ENCODE measurements around the gene HMMR.

Gene HMMR

DNA sequence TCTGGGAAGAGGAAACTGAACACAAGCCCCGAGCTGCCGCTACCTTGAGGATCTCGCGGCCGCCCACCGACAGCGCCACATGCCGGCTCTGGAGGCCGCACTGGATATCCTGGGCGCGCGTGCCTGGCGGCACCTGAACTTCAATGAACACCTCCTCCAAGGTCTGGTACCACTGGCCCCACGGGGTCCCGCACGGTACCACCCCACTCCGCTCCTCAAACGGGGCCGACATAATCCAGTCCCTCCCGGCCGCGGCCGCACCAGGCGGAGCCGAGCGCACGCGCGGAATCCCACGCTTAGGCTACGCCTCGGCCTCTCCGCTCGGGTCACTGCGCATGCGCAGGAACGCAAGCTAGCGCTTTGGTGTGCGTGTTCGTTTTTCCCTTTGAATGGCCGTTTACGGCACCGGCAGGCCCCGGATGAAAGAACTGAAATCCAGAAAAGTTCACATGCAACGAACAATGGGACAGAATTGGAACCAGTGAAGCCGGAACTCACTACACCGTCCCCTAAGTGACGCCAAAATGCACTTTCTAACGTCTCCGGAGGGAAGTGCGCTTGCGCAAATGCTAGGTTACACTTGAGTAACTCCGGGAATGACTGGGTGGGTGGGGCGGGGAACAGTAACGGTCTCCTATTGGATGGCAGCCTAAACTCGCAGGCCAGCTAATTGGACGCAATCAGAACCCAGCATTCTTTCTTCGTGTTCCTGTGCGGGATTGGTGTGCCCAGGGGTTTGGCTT, 442 bp upstream of the HMMR start, which contains the start of gene NUDCD2:
TSS of gene NUDCD2 (minus strand) at position 284 of the 743 bp plus-strand sequence. CDS start at position 232, 52 bp downstream.
- Histone ChIP-seq H3K9ac (ENCODE audit: low read depth, low read length, poor library complexity) (peak within 1 kb of the TSS; percentile 87), H2BK5ac (ENCODE audit: low read length) (peak within 1 kb of the TSS; percentile 95), H2BK120ac (ENCODE audit: low read depth, low read length) (no peak within 1 kb of the TSS), H2AFZ (ENCODE audit: low read length) (peak within 1 kb of the TSS; percentile 83), H3K23ac (ENCODE audit: low read depth, low read length, poor library complexity) (peak within 1 kb of the TSS; percentile 96), H3K79me1 (ENCODE audit: low read depth, low read length) (no peaks in the 10 kb centered on the region), H3K36me3 (replicated peaks in 1 of 2; ENCODE audit: control insufficient read depth in 2 of 2, insufficient read depth in 2 of 2, low read length in 2 of 2) (peaks cover 5 to 41% of the 10 kb centered on the region in 2 donors), H4K8ac (ENCODE audit: low read depth, low read length) (peak within 1 kb of the TSS; percentile 92), H3K27ac (replicated peaks; ENCODE audit: low read length) (peak within 1 kb of the TSS; percentile 99), H3K18ac (ENCODE audit: low read length) (peak within 1 kb of the TSS; percentile 98), H2BK12ac (ENCODE audit: low read length) (no peak within 1 kb of the TSS), H3K4me2 (ENCODE audit: insufficient read depth, low read length, poor library complexity, severe bottlenecking) (peak within 1 kb of the TSS; percentile 81), H3K4me3 (ENCODE audit: low read length in 2 of 2) (peak within 1 kb of the TSS; percentile 72 to 95), H2AK5ac (ENCODE audit: low read depth, low read length) (peak within 1 kb of the TSS; percentile 6), H3K4me1 (ENCODE audit: control insufficient read depth in 2 of 2, insufficient read depth in 1 of 2, low read depth in 1 of 2, low read length in 2 of 2) (no peaks in the 10 kb centered on the region), H3K27me3 (ENCODE audit: control insufficient read depth in 3 of 3, insufficient read depth in 3 of 3, low read depth in 1 of 3, low read length in 3 of 3) (no peaks in the 10 kb centered on the region), H4K91ac (ENCODE audit: low read depth, low read length, poor library complexity) (no peak within 1 kb of the TSS), H2BK15ac (ENCODE audit: low read length) (no peak within 1 kb of the TSS), H3K4ac (ENCODE audit: low read length) (no peak within 1 kb of the TSS), H3K14ac (ENCODE audit: low read length) (no peak within 1 kb of the TSS), H3K9me3 (replicated peaks in 1 of 2; ENCODE audit: control insufficient read depth in 2 of 2, insufficient read depth in 1 of 2, low read depth in 1 of 2, low read length in 2 of 2) (peaks cover 0 to 3% of the 10 kb centered on the region in 2 donors)
- DNase-seq (ENCODE audit: low spot score): peak; percentile 97
- WGBS, 2 donors (ENCODE audit: extremely low coverage in 2 of 2, insufficient read length in 2 of 2, insufficient replicate concordance in 1 of 2): no CpG with 5 or more reads among the region's 59 CpGs

DNA sequence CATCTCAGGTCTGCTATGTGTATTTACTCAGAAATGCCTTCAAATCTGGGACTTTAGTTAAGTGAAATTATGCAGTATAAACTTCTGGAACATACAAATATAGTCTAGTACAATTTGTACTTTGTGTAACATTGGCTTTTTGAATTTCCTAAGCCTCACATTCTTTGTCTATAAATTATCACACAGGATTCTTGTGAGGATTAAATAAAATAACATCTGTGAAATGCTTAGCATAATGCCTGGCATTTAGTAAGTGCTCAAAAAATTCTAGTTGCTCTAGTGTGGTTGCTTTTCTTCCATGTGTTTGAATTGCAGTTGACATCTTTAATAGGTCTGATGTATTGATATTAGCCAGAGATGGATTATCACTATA, 2.6 kb downstream of the HMMR start:
- Histone ChIP-seq H3K4me2 (ENCODE audit: insufficient read depth, low read length, poor library complexity, severe bottlenecking) (no peak overlapping the region), H3K14ac (ENCODE audit: low read length) (no peak overlapping the region), H2AFZ (ENCODE audit: low read length) (peak overlapping the region; percentile 55), H3K27me3 (ENCODE audit: control insufficient read depth in 3 of 3, insufficient read depth in 3 of 3, low read depth in 1 of 3, low read length in 3 of 3) (no peaks in the 10 kb centered on the region), H3K23ac (ENCODE audit: low read depth, low read length, poor library complexity) (no peak overlapping the region), H4K91ac (ENCODE audit: low read depth, low read length, poor library complexity) (no peak overlapping the region), H3K4ac (ENCODE audit: low read length) (no peak overlapping the region), H3K9me3 (replicated peaks in 1 of 2; ENCODE audit: control insufficient read depth in 2 of 2, insufficient read depth in 1 of 2, low read depth in 1 of 2, low read length in 2 of 2) (no peaks in the 10 kb centered on the region), H3K4me1 (ENCODE audit: control insufficient read depth in 2 of 2, insufficient read depth in 1 of 2, low read depth in 1 of 2, low read length in 2 of 2) (no peaks in the 10 kb centered on the region), H3K79me1 (ENCODE audit: low read depth, low read length) (no peaks in the 10 kb centered on the region), H3K18ac (ENCODE audit: low read length) (no peak overlapping the region), H2AK5ac (ENCODE audit: low read depth, low read length) (no peak overlapping the region), H3K4me3 (ENCODE audit: low read length in 2 of 2) (no peak overlapping the region), H2BK15ac (ENCODE audit: low read length) (no peak overlapping the region), H2BK12ac (ENCODE audit: low read length) (no peak overlapping the region), H3K36me3 (replicated peaks in 1 of 2; ENCODE audit: control insufficient read depth in 2 of 2, insufficient read depth in 2 of 2, low read length in 2 of 2) (peaks cover 6 to 46% of the 10 kb centered on the region in 2 donors), H4K8ac (ENCODE audit: low read depth, low read length) (no peak overlapping the region), H3K27ac (replicated peaks; ENCODE audit: low read length) (no peak overlapping the region), H2BK5ac (ENCODE audit: low read length) (no peak overlapping the region), H3K9ac (ENCODE audit: low read depth, low read length, poor library complexity) (no peak overlapping the region), H2BK120ac (ENCODE audit: low read depth, low read length) (no peak overlapping the region)
- no peak for DNase-seq (ENCODE audit: low spot score)

DNA sequence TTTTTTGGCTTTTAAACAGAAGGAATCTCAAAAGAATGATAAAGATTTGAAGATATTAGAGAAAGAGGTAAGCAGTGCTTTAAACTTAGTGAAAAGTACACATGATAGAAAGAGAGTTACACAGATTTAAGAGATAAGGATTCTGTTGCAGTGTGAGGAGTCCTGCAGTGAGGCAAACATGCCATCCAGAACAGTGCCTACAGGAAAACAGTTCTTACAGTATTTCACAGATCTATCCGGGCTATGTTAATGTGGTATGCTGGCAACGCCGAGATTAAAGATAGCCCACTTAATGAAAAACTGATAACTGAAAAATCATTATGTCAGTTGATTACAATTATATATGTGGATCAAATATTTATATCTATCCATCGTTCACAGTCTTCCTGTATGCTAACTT, 7.2 kb downstream of the HMMR start:
- Histone ChIP-seq H3K9ac (ENCODE audit: low read depth, low read length, poor library complexity) (no peak overlapping the region), H2BK12ac (ENCODE audit: low read length) (no peak overlapping the region), H3K27me3 (ENCODE audit: control insufficient read depth in 3 of 3, insufficient read depth in 3 of 3, low read depth in 1 of 3, low read length in 3 of 3) (no peaks in the 10 kb centered on the region), H3K4me3 (ENCODE audit: low read length in 2 of 2) (no peak overlapping the region), H3K36me3 (replicated peaks in 1 of 2; ENCODE audit: control insufficient read depth in 2 of 2, insufficient read depth in 2 of 2, low read length in 2 of 2) (peaks cover 17 to 91% of the 10 kb centered on the region in 2 donors), H3K4ac (ENCODE audit: low read length) (no peak overlapping the region), H3K4me2 (ENCODE audit: insufficient read depth, low read length, poor library complexity, severe bottlenecking) (no peak overlapping the region), H2BK120ac (ENCODE audit: low read depth, low read length) (no peak overlapping the region), H4K91ac (ENCODE audit: low read depth, low read length, poor library complexity) (no peak overlapping the region), H4K8ac (ENCODE audit: low read depth, low read length) (no peak overlapping the region), H3K27ac (replicated peaks; ENCODE audit: low read length) (no peak overlapping the region), H3K4me1 (ENCODE audit: control insufficient read depth in 2 of 2, insufficient read depth in 1 of 2, low read depth in 1 of 2, low read length in 2 of 2) (no peaks in the 10 kb centered on the region), H2AK5ac (ENCODE audit: low read depth, low read length) (no peak overlapping the region), H3K14ac (ENCODE audit: low read length) (no peak overlapping the region), H2AFZ (ENCODE audit: low read length) (no peak overlapping the region), H3K79me1 (ENCODE audit: low read depth, low read length) (no peaks in the 10 kb centered on the region), H3K18ac (ENCODE audit: low read length) (no peak overlapping the region), H2BK15ac (ENCODE audit: low read length) (no peak overlapping the region), H3K9me3 (replicated peaks in 1 of 2; ENCODE audit: control insufficient read depth in 2 of 2, insufficient read depth in 1 of 2, low read depth in 1 of 2, low read length in 2 of 2) (no peaks in the 10 kb centered on the region), H3K23ac (ENCODE audit: low read depth, low read length, poor library complexity) (no peak overlapping the region), H2BK5ac (ENCODE audit: low read length) (no peak overlapping the region)
- no CpG with 5 or more reads among the region's 4 CpGs for WGBS, 2 donors (ENCODE audit: extremely low coverage in 2 of 2, insufficient read length in 2 of 2, insufficient replicate concordance in 1 of 2)
- DNase-seq (ENCODE audit: low spot score): no peak

DNA sequence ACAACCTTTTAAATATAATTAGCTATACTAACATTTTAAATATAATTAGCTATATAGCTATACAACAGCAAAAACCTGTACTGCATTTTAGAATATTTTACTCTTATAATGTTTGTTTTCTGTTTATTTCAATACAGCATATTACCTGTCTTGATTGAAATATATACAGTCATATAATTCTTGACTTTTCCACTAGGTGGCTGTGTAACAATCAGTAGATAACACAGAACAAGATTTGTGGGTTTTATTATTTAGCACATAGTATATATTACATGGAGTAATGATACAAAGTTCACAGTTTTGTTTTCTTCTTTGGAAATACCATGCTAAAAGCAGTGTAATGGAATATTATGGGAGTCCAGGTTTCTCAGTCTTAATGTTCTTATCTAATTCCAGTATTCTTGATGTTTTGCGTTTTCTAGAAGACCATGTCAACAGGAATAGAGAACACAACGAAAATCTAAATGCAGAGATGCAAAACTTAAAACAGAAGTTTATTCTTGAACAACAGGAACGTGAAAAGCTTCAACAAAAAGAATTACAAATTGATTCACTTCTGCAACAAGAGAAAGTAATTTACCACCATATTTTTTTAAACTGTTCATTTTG, 13.3 kb downstream of the HMMR start:
- WGBS, 2 donors (ENCODE audit: extremely low coverage in 2 of 2, insufficient read length in 2 of 2, insufficient replicate concordance in 1 of 2): no CpG with 5 or more reads among the region's 3 CpGs
- no peak overlapping the region for H2AK5ac ChIP-seq (ENCODE audit: low read depth, low read length)
- H3K9me3 ChIP-seq (replicated peaks in 1 of 2; ENCODE audit: control insufficient read depth in 2 of 2, insufficient read depth in 1 of 2, low read depth in 1 of 2, low read length in 2 of 2): no peaks in the 10 kb centered on the region

More for the DNA sequence above, 13.3 kb downstream of the HMMR start:
- H3K18ac ChIP-seq (ENCODE audit: low read length): no peak overlapping the region
- no peaks in the 10 kb centered on the region for H3K27me3 ChIP-seq (ENCODE audit: control insufficient read depth in 3 of 3, insufficient read depth in 3 of 3, low read depth in 1 of 3, low read length in 3 of 3)
- no peak overlapping the region for H2BK120ac ChIP-seq (ENCODE audit: low read depth, low read length)
- no peak overlapping the region for H3K9ac ChIP-seq (ENCODE audit: low read depth, low read length, poor library complexity)
- H4K91ac ChIP-seq (ENCODE audit: low read depth, low read length, poor library complexity): no peak overlapping the region
- H3K79me1 ChIP-seq (ENCODE audit: low read depth, low read length): no peaks in the 10 kb centered on the region
- no peak overlapping the region for H3K27ac ChIP-seq (replicated peaks; ENCODE audit: low read length)
- no peak overlapping the region for H2BK12ac ChIP-seq (ENCODE audit: low read length)
- H2BK5ac ChIP-seq (ENCODE audit: low read length): no peak overlapping the region
- H3K4ac ChIP-seq (ENCODE audit: low read length): no peak overlapping the region
- H3K4me1 ChIP-seq (ENCODE audit: control insufficient read depth in 2 of 2, insufficient read depth in 1 of 2, low read depth in 1 of 2, low read length in 2 of 2): no peaks in the 10 kb centered on the region
- H2BK15ac ChIP-seq (ENCODE audit: low read length): no peak overlapping the region
- no peak overlapping the region for H2AFZ ChIP-seq (ENCODE audit: low read length)
- H3K23ac ChIP-seq (ENCODE audit: low read depth, low read length, poor library complexity): no peak overlapping the region
- DNase-seq (ENCODE audit: low spot score): no peak
- H3K4me2 ChIP-seq (ENCODE audit: insufficient read depth, low read length, poor library complexity, severe bottlenecking): no peak overlapping the region
- H3K14ac ChIP-seq (ENCODE audit: low read length): no peak overlapping the region
- H3K36me3 ChIP-seq (replicated peaks in 1 of 2; ENCODE audit: control insufficient read depth in 2 of 2, insufficient read depth in 2 of 2, low read length in 2 of 2): peaks cover 16 to 98% of the 10 kb centered on the region in 2 donors
- H4K8ac ChIP-seq (ENCODE audit: low read depth, low read length): no peak overlapping the region
- H3K4me3 ChIP-seq (ENCODE audit: low read length in 2 of 2): no peak overlapping the region
